ENCODE data around the gene PPP2R2C.

PPP2R2C gene

GRCh38 chr4:6501171-6501570 lies 28.8 kb upstream of the PPP2R2C start:
- DNase-seq (ENCODE audit: extremely low spot score): no peak
- ChIA-PET POLR2A (no interaction called here), CTCF (no interaction called here)
- no peak for TF ChIP-seq FOXA1 (IDR thresholded peaks at IDR 0.05)
- no peak for TF ChIP-seq PKNOX1 (IDR thresholded peaks at IDR 0.05)
- no peak for TF ChIP-seq SP1 (IDR thresholded peaks at IDR 0.05)
- TF ChIP-seq TARDBP (IDR thresholded peaks at IDR 0.05): no peak
- no peak for TF ChIP-seq FOXK2 (IDR thresholded peaks at IDR 0.05)
- TF ChIP-seq NFRKB (IDR thresholded peaks at IDR 0.05): no peak
- no peak for TF ChIP-seq FOXM1 (IDR thresholded peaks at IDR 0.05; ENCODE audit: borderline replicate concordance)
- no peak for TF ChIP-seq LEF1 (IDR thresholded peaks at IDR 0.05; ENCODE audit: borderline replicate concordance)
- TF ChIP-seq HDGF (IDR thresholded peaks at IDR 0.05; ENCODE audit: borderline replicate concordance): no peak
- no peak for TF ChIP-seq ELF4 (IDR thresholded peaks at IDR 0.05)
- TF ChIP-seq L3MBTL2 (conservative IDR thresholded peaks at IDR 0.05): no peak
- TF ChIP-seq BHLHE40 (IDR thresholded peaks at IDR 0.05; ENCODE audit: borderline replicate concordance): no peak
- no peak for TF ChIP-seq ZNF384 (IDR thresholded peaks at IDR 0.05)
- TF ChIP-seq SUZ12 (IDR thresholded peaks at IDR 0.05): no peak
- no peak for TF ChIP-seq CTBP1 (IDR thresholded peaks at IDR 0.05; ENCODE audit: borderline replicate concordance)
- no peak for TF ChIP-seq ARNT (IDR thresholded peaks at IDR 0.05)

GRCh38 chr4:6500481-6501140 lies 28.2 kb upstream of the PPP2R2C start:
- TF ChIP-seq BHLHE40 (IDR thresholded peaks at IDR 0.05; ENCODE audit: borderline replicate concordance) (no peak), FOXA1 (IDR thresholded peaks at IDR 0.05) (no peak), NFRKB (IDR thresholded peaks at IDR 0.05) (no peak), FOXM1 (IDR thresholded peaks at IDR 0.05; ENCODE audit: borderline replicate concordance) (no peak), SP1 (IDR thresholded peaks at IDR 0.05) (no peak), ZNF384 (IDR thresholded peaks at IDR 0.05) (no peak), TARDBP (IDR thresholded peaks at IDR 0.05) (no peak), SUZ12 (IDR thresholded peaks at IDR 0.05) (no peak), CTBP1 (IDR thresholded peaks at IDR 0.05; ENCODE audit: borderline replicate concordance) (no peak), LEF1 (IDR thresholded peaks at IDR 0.05; ENCODE audit: borderline replicate concordance) (no peak), L3MBTL2 (conservative IDR thresholded peaks at IDR 0.05) (no peak), PKNOX1 (IDR thresholded peaks at IDR 0.05) (no peak), ELF4 (IDR thresholded peaks at IDR 0.05) (no peak), FOXK2 (IDR thresholded peaks at IDR 0.05) (no peak), HDGF (IDR thresholded peaks at IDR 0.05; ENCODE audit: borderline replicate concordance) (no peak)
- POLR2A ChIA-PET: no interaction called here
- CTCF ChIA-PET: no interaction called here
- DNase-seq (ENCODE audit: extremely low spot score): no peak

GRCh38 chr4:6499238-6499600 lies 26.8 kb upstream of the PPP2R2C start:
- CTCF ChIA-PET: no interaction called here
- TF ChIP-seq BHLHE40 (IDR thresholded peaks at IDR 0.05; ENCODE audit: borderline replicate concordance): no peak
- no peak for TF ChIP-seq FOXM1 (IDR thresholded peaks at IDR 0.05; ENCODE audit: borderline replicate concordance)
- no peak for TF ChIP-seq SP1 (IDR thresholded peaks at IDR 0.05)
- POLR2A ChIA-PET: no interaction called here
- DNase-seq (ENCODE audit: extremely low spot score): no peak

GRCh38 chr4:6498511-6499237 lies 26.3 kb upstream of the PPP2R2C start:
- CTCF ChIA-PET: no interaction called here
- POLR2A ChIA-PET: no interaction called here
- TF ChIP-seq CTBP1 (IDR thresholded peaks at IDR 0.05; ENCODE audit: borderline replicate concordance) (no peak), FOXM1 (IDR thresholded peaks at IDR 0.05; ENCODE audit: borderline replicate concordance) (no peak), LEF1 (IDR thresholded peaks at IDR 0.05; ENCODE audit: borderline replicate concordance) (no peak), FOXK2 (IDR thresholded peaks at IDR 0.05) (no peak), HDGF (IDR thresholded peaks at IDR 0.05; ENCODE audit: borderline replicate concordance) (no peak), ZNF384 (IDR thresholded peaks at IDR 0.05) (no peak), BHLHE40 (IDR thresholded peaks at IDR 0.05; ENCODE audit: borderline replicate concordance) (no peak), ELF4 (IDR thresholded peaks at IDR 0.05) (no peak)
- no peak for DNase-seq (ENCODE audit: extremely low spot score)

GRCh38 chr4:6497796-6498195 lies 25.4 kb upstream of the PPP2R2C start:
- ChIA-PET CTCF (no interaction called here), POLR2A (no interaction called here)
- no peak for TF ChIP-seq L3MBTL2 (conservative IDR thresholded peaks at IDR 0.05)
- TF ChIP-seq ARNT (IDR thresholded peaks at IDR 0.05): no peak
- no peak for TF ChIP-seq FOXA1 (IDR thresholded peaks at IDR 0.05)
- no peak for TF ChIP-seq FOXK2 (IDR thresholded peaks at IDR 0.05)
- no peak for TF ChIP-seq SP1 (IDR thresholded peaks at IDR 0.05)
- no peak for TF ChIP-seq PKNOX1 (IDR thresholded peaks at IDR 0.05)
- no peak for TF ChIP-seq FOXM1 (IDR thresholded peaks at IDR 0.05; ENCODE audit: borderline replicate concordance)
- no peak for DNase-seq (ENCODE audit: extremely low spot score)

- no peak for TF ChIP-seq FOXM1 (IDR thresholded peaks at IDR 0.05; ENCODE audit: borderline replicate concordance)
- no peak for TF ChIP-seq ARNT (IDR thresholded peaks at IDR 0.05)
- TF ChIP-seq SUZ12 (IDR thresholded peaks at IDR 0.05): no peak
- TF ChIP-seq PKNOX1 (IDR thresholded peaks at IDR 0.05): no peak
- no peak for TF ChIP-seq ZNF384 (IDR thresholded peaks at IDR 0.05)
- no peak for TF ChIP-seq SP1 (IDR thresholded peaks at IDR 0.05)
- no peak for TF ChIP-seq TARDBP (IDR thresholded peaks at IDR 0.05)
- no peak for TF ChIP-seq NFRKB (IDR thresholded peaks at IDR 0.05)
- no peak for TF ChIP-seq L3MBTL2 (conservative IDR thresholded peaks at IDR 0.05)
- no peak for TF ChIP-seq HDGF (IDR thresholded peaks at IDR 0.05; ENCODE audit: borderline replicate concordance)
- TF ChIP-seq FOXK2 (IDR thresholded peaks at IDR 0.05): no peak
- TF ChIP-seq FOXA1 (IDR thresholded peaks at IDR 0.05): no peak
- TF ChIP-seq CTBP1 (IDR thresholded peaks at IDR 0.05; ENCODE audit: borderline replicate concordance): no peak
- TF ChIP-seq BHLHE40 (IDR thresholded peaks at IDR 0.05; ENCODE audit: borderline replicate concordance): no peak
- TF ChIP-seq LEF1 (IDR thresholded peaks at IDR 0.05; ENCODE audit: borderline replicate concordance): no peak
- no peak for TF ChIP-seq ELF4 (IDR thresholded peaks at IDR 0.05)
- ChIA-PET CTCF (no interaction called here), POLR2A (no interaction called here)
- no peak for DNase-seq (ENCODE audit: extremely low spot score)
Observed at GRCh38 chr4:6495736-6496135, 23.3 kb upstream of the PPP2R2C start.

Measured in HEK293T (cell line).